Stimulated activated CD4-positive, alpha-beta T cell treated with anti-CD3 and anti-CD28 coated beads, Interleukin-12 subunit alpha, Interleukin-12 subunit beta, amount 100 ng/mL, for 24 hours (primary cell): ENCODE results near the gene CAPSL.
"Not testable (repeated sequence)": the region's sequence is repeated elsewhere in the genome, so short reads cannot be mapped to it uniquely, and the experiment has no call there.

Experiments used
- DNase-seq, 2 experiments: peaks; one replicate each; pipeline ENCODE4 v3.0.0-alpha.2; 2020; ENCODE audit warnings: low read depth in 2 of 2

Gene CAPSL

DNA sequence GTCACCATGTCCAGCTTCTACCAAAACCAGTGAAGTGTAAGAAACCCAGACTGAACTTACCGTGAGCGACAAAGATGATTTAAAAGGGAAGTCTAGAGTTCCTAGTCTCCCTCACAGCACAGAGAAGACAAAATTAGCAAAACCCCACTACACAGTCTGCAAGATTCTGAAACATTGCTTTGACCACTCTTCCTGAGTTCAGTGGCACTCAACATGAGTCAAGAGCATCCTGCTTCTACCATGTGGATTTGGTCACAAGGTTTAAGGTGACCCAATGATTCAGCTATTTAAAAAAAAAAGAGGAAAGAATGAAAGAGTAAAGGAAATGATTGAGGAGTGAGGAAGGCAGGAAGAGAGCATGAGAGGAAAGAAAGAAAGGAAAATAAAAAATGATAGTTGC, 62.0 kb downstream of the CAPSL start:
- no peak for DNase-seq

GRCh38 chr5:35870605-35871004, 67.8 kb downstream of the CAPSL start:
- no peak for DNase-seq

GRCh38 chr5:35869685-35870277, 68.6 kb downstream of the CAPSL start:
- no peak for DNase-seq

DNA sequence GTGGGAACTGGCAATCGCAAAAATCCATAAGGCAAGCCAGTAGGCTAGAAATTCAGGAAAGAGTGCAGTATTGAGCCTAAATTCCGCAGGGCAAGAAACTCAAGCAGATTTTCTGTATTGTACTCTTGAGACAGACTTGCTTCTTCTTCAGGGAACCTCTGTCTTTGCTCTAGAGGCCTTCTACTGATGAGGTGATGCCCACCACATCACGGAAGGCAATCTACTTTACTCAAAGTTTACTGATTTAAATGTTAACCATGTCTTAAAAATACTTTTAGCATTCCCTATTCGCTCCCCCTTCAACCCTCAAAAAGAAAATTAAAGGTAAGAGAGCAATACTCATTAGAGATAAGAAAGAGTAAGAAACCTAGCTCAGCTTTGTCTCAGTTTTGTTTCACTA, 70.4 kb downstream of the CAPSL start:
- no peak for DNase-seq

GRCh38 chr5:35863159-35863558, 75.3 kb downstream of the CAPSL start:
- DNase-seq: no peak

- DNase-seq: no peak
Observed at GRCh38 chr5:35862126-35862525, 76.3 kb downstream of the CAPSL start.

DNA sequence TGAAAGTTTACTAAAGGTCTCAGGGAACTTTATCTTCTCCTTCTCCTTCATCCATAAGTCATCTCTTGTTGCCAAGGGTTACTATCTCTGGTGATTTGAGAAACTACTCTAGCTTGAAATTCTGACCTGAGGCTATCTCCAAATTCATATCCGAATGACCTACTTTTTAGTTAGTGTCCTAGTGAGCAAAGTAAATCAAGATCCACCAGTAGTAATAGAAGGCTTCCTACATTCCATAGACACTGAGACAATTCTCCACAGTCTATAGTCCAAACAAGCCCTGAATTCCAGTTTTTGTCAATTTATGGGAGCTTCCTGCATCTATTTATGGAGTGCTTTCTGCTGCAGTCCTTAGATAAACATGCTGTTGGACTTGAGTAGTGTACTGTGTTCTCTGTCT, 76.7 kb downstream of the CAPSL start:
- no peak for DNase-seq

DNA sequence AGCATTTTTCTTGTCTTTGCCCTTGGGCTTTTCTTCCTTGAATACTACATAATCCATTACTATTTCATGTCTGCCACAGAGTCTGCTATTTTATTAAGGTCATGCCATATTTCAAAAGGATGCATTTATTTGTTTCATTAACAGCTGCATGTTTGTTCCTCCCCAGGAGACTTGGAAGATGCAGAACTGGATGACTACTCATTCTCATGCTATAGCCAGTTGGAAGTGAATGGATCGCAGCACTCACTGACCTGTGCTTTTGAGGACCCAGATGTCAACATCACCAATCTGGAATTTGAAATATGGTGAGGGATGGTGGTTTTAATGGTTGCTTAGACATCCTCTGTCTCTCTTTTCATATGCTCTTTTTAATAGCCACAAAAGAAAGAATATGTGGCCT, 77.7 kb downstream of the CAPSL start:
- DNase-seq: no peak

DNA sequence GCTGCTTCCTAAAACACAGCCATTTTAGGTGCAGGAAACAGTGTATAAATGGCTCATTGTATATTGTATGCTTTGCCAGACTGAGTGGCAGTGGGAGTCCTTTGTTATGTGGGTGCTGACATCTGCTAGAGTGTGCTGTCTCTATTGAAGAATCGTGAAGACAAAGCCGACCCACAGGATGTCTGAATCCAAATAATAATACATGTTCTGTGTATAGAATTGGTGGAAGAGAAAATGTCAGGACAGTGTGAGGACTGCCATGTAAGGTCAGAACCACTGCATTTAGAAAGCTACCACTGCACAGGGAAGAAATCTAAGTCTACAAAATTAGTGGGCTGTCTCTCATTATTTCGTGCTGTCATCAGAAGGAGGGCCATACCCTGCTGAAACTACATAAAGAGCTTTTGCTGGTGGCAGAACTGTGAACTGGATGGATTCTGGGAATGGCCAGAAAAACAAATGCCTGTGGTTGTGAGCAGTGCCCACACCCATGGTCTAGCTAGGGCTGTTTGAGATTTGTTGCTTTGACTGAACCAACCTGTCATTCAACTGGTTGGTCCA, 79.2 kb downstream of the CAPSL start:
- DNase-seq: no peak

DNA sequence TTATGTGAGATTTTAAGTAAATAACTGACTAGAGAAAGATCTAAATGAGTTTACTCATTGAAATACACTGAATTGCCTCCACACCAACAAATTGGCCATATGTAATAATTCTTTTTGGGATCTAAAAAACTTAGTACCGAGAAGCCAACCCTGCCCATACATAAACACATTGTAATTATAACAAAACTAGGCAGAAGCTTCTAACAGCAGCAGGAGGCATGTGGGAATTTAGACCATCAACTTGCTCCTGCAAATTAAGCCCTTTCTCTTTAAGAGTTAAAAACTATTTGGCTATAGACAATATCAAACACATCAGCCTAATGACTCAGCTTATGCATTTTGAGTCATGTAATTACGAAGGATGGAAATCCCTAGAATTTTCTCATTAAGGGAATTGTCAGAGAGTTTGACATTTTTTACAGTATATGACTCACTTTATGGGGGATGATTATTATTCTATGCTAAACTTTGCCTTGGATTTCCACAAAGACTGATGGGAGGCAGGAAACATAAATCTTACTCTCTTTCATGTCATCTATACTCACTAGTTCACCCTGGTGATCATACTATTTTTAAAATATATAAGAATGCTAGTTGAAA, 80.7 kb downstream of the CAPSL start:
- DNase-seq: no peak

DNA sequence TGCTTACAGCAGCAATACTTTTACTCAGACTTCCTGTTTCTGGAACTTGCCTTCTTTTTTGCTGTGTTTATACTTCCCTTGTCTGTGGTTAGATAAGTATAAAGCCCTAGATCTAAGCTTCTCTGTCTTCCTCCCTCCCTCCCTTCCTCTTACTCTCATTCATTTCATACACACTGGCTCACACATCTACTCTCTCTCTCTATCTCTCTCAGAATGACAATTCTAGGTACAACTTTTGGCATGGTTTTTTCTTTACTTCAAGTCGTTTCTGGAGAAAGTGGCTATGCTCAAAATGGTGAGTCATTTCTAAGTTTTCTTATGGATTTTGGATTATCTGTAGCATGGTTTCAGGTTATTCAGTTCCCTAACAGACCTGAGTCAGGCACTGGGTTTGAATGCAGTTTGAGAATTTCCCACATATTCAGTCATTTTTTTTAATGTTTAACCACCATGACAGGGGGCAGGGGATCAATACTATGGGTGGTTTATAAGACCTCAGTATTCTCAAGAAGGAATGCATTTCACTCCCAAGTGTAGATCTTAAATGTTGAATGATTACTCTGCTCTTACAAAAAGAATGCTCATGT, 81.6 kb downstream of the CAPSL start, which contains the start of gene IL7R:
Gene IL7R, plus strand, starts transcription at position 127 of the 587 bp plus-strand sequence. Its CDS starts 87 bp downstream, at position 214.
- no peak for DNase-seq

GRCh38 chr5:35856186-35856764, 82.1 kb downstream of the CAPSL start:
- not testable (repeated sequence) for DNase-seq

DNA sequence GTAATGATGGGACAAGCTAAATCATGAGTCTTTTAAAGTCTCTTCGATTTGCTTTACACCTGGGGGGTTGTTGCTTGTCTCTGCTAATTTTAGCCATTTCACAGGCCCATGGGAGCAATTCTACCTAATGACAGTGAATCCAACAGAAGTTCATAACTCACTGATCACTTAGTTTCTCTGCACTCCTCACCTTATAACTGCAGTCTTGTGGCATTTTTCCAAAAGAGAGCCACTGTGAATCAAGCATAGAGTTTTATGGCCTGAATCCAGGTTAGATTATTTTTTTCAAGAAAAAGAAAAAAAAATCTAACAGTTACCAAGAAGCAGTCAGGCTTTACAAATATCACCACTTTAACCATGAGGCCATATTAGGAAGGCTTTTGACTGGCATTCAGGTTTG, 83.2 kb downstream of the CAPSL start:
- no peak for DNase-seq
